Measurements from ENCODE around the gene GALNT10.

GALNT10 gene

DNA sequence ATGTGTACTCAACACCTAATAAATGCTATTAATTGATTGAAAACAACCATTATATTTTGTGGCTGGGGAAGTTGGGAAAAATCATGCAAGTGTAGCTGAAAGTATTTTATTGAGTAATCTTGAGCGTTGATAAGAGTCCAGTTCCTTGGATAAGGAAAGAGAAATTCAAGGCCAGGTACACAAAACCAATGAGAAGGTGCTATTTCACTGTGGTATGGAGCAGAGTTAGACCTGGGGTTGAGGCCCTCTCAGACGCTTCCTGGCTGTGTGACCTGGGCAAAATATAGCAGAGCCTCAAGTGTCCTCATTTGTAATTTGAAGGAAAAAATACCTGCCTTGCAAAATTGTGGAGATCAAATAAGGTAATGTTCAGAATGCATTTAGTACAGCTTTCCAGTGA is 50.1 kb downstream of the GALNT10 start:
- no peaks in the 10 kb centered on the region; the same call in 1 of the 2 replicates for H3K36me3 ChIP-seq (ENCODE audit: control insufficient read depth, insufficient read depth, low read length)
- no peak for DNase-seq (ENCODE audit: extremely low read depth, insufficient read length)
- H3K27me3 ChIP-seq (replicated peaks; ENCODE audit: control insufficient read depth, insufficient read depth, low read length), result no peaks in the 10 kb centered on the region
- TF ChIP-seq, protein P1, sequence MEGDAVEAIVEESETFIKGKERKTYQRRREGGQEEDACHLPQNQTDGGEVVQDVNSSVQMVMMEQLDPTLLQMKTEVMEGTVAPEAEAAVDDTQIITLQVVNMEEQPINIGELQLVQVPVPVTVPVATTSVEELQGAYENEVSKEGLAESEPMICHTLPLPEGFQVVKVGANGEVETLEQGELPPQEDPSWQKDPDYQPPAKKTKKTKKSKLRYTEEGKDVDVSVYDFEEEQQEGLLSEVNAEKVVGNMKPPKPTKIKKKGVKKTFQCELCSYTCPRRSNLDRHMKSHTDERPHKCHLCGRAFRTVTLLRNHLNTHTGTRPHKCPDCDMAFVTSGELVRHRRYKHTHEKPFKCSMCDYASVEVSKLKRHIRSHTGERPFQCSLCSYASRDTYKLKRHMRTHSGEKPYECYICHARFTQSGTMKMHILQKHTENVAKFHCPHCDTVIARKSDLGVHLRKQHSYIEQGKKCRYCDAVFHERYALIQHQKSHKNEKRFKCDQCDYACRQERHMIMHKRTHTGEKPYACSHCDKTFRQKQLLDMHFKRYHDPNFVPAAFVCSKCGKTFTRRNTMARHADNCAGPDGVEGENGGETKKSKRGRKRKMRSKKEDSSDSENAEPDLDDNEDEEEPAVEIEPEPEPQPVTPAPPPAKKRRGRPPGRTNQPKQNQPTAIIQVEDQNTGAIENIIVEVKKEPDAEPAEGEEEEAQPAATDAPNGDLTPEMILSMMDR (IDR thresholded peaks at IDR 0.05; ENCODE audit: insufficient read depth, low read length, poor library complexity, severe bottlenecking), result no peak
- H3K4me3 ChIP-seq (replicated peaks; ENCODE audit: low read depth, low read length), result no peak overlapping the region

DNA sequence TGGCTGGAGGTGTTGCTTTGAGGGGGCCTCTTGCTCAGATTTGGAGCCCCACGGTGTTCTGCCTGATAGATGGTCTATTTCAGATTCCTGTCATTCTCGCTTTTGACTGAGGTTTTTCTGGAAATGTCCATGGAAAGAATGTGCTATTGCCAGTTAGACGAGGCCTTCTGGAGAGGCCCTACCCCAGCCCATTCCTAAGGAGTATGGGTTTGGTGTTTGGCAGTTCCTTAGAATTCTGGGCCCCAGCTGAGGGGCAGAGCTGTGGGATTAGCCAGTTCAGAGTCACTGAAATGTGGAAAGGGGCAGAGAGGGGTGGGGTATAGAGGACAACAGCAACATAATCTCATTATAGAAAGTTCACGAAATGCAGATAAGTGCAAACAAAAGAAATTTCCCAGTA is 50.5 kb downstream of the GALNT10 start:
- H3K4me3 ChIP-seq (replicated peaks; ENCODE audit: low read depth, low read length), result no peak overlapping the region
- TF ChIP-seq, protein P1 (IDR thresholded peaks at IDR 0.05; ENCODE audit: insufficient read depth, low read length, poor library complexity, severe bottlenecking), result no peak
- no peaks in the 10 kb centered on the region for H3K27me3 ChIP-seq (replicated peaks; ENCODE audit: control insufficient read depth, insufficient read depth, low read length)
- DNase-seq (ENCODE audit: extremely low read depth, insufficient read length), result no peak
- no peaks in the 10 kb centered on the region; the same call in 1 of the 2 replicates for H3K36me3 ChIP-seq (ENCODE audit: control insufficient read depth, insufficient read depth, low read length)

DNA sequence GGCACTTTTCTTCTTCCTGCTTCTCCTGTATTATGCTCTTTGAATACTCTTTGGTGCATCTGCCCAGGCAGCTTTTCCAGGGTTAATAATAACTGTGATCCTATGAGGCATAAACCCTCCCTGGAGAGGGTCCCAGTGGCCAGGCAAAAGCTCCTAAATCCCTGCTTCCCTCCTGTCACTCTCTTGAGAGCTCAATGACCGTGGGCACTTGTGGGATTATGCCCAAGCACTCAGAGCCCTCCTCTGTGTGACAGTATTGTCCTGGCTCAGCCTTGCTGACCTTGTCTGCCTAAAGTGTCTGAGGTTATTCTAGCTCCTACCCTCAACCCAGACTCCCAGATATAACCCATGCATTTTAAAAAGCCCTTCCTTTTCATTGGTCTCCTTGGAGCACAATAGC is 51.9 kb downstream of the GALNT10 start:
- Histone ChIP-seq H3K36me3 (ENCODE audit: control insufficient read depth, insufficient read depth, low read length) (no peaks in the 10 kb centered on the region; the same call in 1 of the 2 replicates), H3K27me3 (replicated peaks; ENCODE audit: control insufficient read depth, insufficient read depth, low read length) (no peaks in the 10 kb centered on the region), H3K4me3 (replicated peaks; ENCODE audit: low read depth, low read length) (no peak overlapping the region)
- no peak for DNase-seq (ENCODE audit: extremely low read depth, insufficient read length)
- TF ChIP-seq, protein P1 (IDR thresholded peaks at IDR 0.05; ENCODE audit: insufficient read depth, low read length, poor library complexity, severe bottlenecking), result no peak

DNA sequence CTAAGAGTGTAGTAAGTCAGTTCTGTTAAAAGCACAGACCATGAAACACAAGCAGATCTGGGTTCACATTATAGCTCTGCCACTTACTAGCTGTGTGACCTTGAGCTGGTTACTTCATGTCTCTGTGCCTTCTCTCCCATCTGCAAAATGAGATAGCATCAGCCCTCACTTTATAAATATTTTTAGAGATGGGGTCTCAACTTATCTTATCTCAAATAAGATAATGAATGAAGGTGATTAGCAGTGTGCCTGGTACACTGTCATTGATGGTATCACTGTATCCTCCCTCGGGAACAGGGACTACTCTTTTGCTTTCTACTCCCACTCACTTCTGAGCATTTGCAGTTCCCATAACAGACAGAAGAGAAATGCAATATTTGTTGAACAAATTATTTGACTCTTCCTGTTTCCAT is 52.4 kb downstream of the GALNT10 start:
- Histone ChIP-seq H3K27me3 (replicated peaks; ENCODE audit: control insufficient read depth, insufficient read depth, low read length) (no peaks in the 10 kb centered on the region), H3K4me3 (replicated peaks; ENCODE audit: low read depth, low read length) (no peak overlapping the region), H3K36me3 (ENCODE audit: control insufficient read depth, insufficient read depth, low read length) (no peaks in the 10 kb centered on the region; the same call in 1 of the 2 replicates)
- DNase-seq (ENCODE audit: extremely low read depth, insufficient read length), result peak; percentile 61
- TF ChIP-seq, protein P1 (IDR thresholded peaks at IDR 0.05; ENCODE audit: insufficient read depth, low read length, poor library complexity, severe bottlenecking), result no peak

DNA sequence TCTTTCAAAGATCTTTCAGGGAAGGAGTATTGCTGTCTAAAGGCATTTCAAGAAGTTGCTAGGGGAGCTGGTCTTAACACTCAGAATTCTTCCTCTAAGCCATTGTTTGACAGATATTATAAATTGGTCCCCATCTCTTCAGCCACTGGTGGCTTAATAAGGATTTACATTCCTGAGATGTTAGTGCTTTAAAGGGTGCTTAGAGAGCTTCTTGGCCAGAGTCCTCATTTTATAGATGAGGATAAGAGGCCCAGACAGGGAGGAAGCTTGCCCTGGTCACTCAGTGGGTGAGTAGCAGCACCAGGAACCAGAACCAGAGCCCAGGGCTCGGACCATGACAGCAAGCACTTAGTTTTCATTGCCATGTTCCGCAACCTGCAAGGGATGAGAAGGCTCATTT is 53.2 kb downstream of the GALNT10 start:
- Histone ChIP-seq H3K4me3 (replicated peaks; ENCODE audit: low read depth, low read length) (no peak overlapping the region), H3K36me3 (ENCODE audit: control insufficient read depth, insufficient read depth, low read length) (no peaks in the 10 kb centered on the region; the same call in 1 of the 2 replicates), H3K27me3 (replicated peaks; ENCODE audit: control insufficient read depth, insufficient read depth, low read length) (no peaks in the 10 kb centered on the region)
- no peak for DNase-seq (ENCODE audit: extremely low read depth, insufficient read length)
- TF ChIP-seq, protein P1 (IDR thresholded peaks at IDR 0.05; ENCODE audit: insufficient read depth, low read length, poor library complexity, severe bottlenecking), result no peak

DNA sequence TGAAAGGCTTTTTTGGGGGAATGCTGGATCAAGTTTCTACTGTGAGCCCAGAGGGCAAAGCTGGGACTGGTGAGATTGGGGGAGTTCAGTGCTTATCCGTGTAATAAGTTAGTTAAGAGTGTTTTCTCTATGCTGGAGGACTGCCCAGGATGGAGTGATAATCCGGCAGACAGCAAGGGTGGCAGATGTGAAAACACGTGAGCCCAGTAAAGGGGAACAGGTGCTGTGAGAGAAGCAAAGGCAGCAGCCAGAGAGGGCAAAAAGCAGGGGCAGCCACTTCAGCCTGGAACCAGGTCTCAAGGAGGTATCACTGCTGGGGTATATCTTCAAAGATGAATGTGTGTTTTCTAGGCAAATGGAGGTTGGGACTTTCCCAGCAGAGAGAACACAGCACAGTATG is 53.9 kb downstream of the GALNT10 start:
- H3K36me3 ChIP-seq (ENCODE audit: control insufficient read depth, insufficient read depth, low read length), result no peaks in the 10 kb centered on the region; the same call in 1 of the 2 replicates
- DNase-seq (ENCODE audit: extremely low read depth, insufficient read length), result no peak
- H3K4me3 ChIP-seq (replicated peaks; ENCODE audit: low read depth, low read length), result no peak overlapping the region
- H3K27me3 ChIP-seq (replicated peaks; ENCODE audit: control insufficient read depth, insufficient read depth, low read length), result no peaks in the 10 kb centered on the region
- TF ChIP-seq, protein P1 (IDR thresholded peaks at IDR 0.05; ENCODE audit: insufficient read depth, low read length, poor library complexity, severe bottlenecking), result no peak

Data from GM06990 (cell line).